Left lung (tissue), 10 donors: Measurements from ENCODE around the gene C5AR2. TPM values are rescaled to one million over a fixed set of nuclear protein-coding genes. Genes with fewer than 3 reads are reported as not detected.

Experiments used
- ATAC-seq: fragments of 200-7000 bp; cut with Tn5 transposase; one replicate; pipeline ENCODE4 v1.9.1; 2020; ENCODE audit warnings: moderate library complexity
- DNase-seq, 4 donors: peaks; one replicate each; pipeline ENCODE4 v3.0.0-alpha.2; 2013 to 2020
- H3K27ac ChIP-seq, 2 donors: fragments of 200-600 bp; sonication (generic) in 1 of 2; one replicate each; pipeline versions ENCODE4 v1.5.0 to v1.8.0; 2020 to 2021
- H3K27me3 ChIP-seq, 2 donors: fragments of 200-600 bp; sonication (generic) in 1 of 2; one replicate each; pipeline versions ENCODE4 v1.5.0 to v1.8.0; 2020 to 2021
- H3K36me3 ChIP-seq, 2 donors: fragments of 200-600 bp; sonication (generic) in 1 of 2; one replicate each; pipeline versions ENCODE4 v1.5.0 to v1.8.0; 2020 to 2021
- H3K4me1 ChIP-seq, 2 donors: fragments of 200-600 bp; one replicate each; pipeline ENCODE4 v1.8.0; 2021
- H3K4me3 ChIP-seq, 2 donors: fragments of 200-600 bp; sonication (generic) in 1 of 2; one replicate each; pipeline versions ENCODE4 v1.5.0 to v1.8.0; 2020 to 2021; ENCODE audit warnings: mild to moderate bottlenecking in 1 of 2
- H3K9me3 ChIP-seq, 2 donors: fragments of 200-600 bp; sonication (generic) in 1 of 2; one replicate each; pipeline versions ENCODE4 v1.5.0 to v1.8.0; 2020 to 2021
- intact Hi-C, 2 donors: fragments of 100-400 bp; cut with DNase I; formaldehyde crosslinking; loops; one replicate each; pipeline versions ENCODE4 v1.11.2 to v1.14.2; 2022
- polyA plus RNA-seq, 6 donors: library from polyadenylated mRNA; unstranded; fragments of 120-200 nt; gene quantifications; one replicate each; pipeline ENCODE4 v1.2.1, GENCODE V29; 2013; ENCODE audit not compliant: insufficient read length in 6 of 6
- total RNA-seq, 2 donors: library from RNA; stranded (reverse); fragmentation: NEBNext Ultra II Directional; extraction: Animal tissue kit (Norgen Biotek cat#: 25700); gene quantifications; one replicate each; pipeline ENCODE4 v1.2.1, GENCODE V29; 2021
- TF ChIP-seq, protein P1 (sequence below), 2 donors: fragments of 200-600 bp; sonication (generic) in 1 of 2; IDR thresholded peaks; one replicate each; pipeline versions ENCODE4 v1.5.0 to v1.8.0; 2021; ENCODE audit warnings: antibody characterized with exemption in 2 of 2
- donor health status: DM: no; HTN: yes; CAD: no.
- donor health status: DM: no; HTN: no; CAD: no.

C5AR2 gene
- total and polyA plus RNA-seq, 8 donors: 0.48 to 11.2 (median 0.78) TPM

DNA sequence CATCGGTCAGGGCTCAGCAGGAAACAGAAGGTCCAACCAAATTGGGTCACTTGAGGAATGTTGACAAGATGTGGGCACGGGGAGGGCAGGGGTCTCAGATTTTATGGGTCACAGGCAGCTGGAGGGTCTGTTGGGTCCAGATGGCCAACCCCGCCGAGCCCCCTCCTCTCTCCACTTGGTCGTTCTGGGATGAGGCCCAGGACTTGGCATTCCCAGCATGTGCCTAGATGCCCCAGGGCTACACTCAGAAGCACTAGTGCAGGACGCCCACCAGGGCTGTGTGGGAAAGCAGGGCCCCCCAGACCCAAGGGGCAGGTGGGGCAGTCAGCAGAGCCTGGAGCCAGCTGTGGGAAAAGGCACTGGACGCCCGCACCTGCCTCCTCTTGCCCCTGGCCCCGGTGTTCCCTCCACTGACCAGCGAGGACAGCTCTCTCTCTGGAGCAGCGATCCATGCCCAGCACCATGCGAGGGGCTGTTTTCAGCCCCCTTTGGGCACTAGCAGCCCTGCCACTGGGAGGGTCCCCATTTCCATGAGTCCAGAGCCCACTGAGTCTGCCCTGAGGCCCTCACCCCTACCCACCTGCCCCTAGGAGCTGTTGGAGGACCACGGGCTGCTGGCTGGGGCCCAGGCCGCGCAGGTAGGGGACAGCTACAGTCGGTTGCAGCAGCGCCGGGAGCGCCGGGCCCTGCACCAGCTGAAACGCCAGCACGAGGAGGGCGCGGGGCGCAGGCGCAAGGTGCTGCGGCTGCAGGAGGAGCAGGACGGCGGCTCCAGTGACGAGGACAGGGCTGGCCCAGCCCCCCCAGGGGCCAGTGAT lies 43.1 kb downstream of the C5AR2 start:
- H3K27me3 ChIP-seq: no peaks in the 10 kb centered on the region
- ATAC-seq (no peak), DNase-seq (peak in 1 of 4 donors; percentile 78)
- no peaks in the 10 kb centered on the region for H3K9me3 ChIP-seq
- H3K4me1 ChIP-seq: peaks cover 0 to 30% of the 10 kb centered on the region in 2 donors
- TF ChIP-seq, protein P1, sequence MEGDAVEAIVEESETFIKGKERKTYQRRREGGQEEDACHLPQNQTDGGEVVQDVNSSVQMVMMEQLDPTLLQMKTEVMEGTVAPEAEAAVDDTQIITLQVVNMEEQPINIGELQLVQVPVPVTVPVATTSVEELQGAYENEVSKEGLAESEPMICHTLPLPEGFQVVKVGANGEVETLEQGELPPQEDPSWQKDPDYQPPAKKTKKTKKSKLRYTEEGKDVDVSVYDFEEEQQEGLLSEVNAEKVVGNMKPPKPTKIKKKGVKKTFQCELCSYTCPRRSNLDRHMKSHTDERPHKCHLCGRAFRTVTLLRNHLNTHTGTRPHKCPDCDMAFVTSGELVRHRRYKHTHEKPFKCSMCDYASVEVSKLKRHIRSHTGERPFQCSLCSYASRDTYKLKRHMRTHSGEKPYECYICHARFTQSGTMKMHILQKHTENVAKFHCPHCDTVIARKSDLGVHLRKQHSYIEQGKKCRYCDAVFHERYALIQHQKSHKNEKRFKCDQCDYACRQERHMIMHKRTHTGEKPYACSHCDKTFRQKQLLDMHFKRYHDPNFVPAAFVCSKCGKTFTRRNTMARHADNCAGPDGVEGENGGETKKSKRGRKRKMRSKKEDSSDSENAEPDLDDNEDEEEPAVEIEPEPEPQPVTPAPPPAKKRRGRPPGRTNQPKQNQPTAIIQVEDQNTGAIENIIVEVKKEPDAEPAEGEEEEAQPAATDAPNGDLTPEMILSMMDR (IDR thresholded peaks at IDR 0.05): no peak
- peaks cover 0 to 100% of the 10 kb centered on the region in 2 donors for H3K36me3 ChIP-seq
- intact Hi-C loops: no loop called here
- no peak overlapping the region for H3K27ac ChIP-seq
- H3K4me3 ChIP-seq: no peak overlapping the region

DNA sequence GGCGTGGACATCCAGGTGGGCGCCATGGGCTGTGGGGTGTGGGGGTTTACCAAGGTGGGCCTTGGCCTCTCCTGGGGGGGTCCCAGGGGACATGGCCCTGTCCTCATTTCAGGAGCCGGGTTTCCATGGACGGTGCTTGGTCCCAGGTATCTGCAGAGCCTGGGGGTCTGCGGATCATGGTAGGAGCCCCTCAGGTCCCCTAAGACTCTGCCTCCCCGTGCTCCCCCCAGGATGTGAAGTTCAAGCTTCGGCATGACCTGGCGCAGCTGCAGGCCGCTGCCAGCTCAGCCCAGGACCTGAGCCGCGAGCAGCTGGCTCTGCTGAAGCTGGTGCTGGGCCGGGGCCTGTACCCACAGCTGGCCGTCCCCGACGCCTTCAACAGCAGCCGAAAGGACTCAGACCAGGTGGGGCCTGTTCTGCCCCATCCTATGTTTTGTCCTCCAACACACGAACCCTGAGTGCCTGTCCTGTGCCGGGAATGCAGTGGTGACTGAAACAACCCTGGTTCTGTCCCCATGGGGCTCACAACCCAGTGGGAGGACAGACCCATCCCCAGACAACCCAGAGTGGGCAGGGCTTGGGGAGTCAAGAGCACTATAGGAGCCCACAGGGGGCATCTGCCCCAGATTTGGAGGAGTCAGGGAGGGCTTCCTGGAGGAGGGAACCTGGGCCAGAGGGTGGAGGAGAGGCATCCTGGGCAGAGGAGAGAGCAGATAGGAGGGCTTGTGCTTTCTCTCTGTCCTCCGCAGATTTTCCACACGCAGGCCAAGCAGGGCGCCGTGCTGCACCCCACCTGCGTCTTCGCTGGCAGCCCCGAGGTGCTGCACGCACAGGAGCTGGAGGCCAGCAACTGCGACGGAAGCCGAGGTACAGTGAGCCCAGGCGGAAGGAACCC lies 44.0 kb downstream of the C5AR2 start:
- no peaks in the 10 kb centered on the region for H3K27me3 ChIP-seq
- peaks cover 0 to 100% of the 10 kb centered on the region in 2 donors for H3K36me3 ChIP-seq
- H3K4me3 ChIP-seq: no peak overlapping the region
- TF ChIP-seq, protein P1 (IDR thresholded peaks at IDR 0.05): no peak
- peak overlapping the region in 1 of 2 donors; percentile 8 for H3K27ac ChIP-seq
- peaks cover 0 to 23% of the 10 kb centered on the region in 2 donors for H3K4me1 ChIP-seq
- no peak for ATAC-seq
- DNase-seq: peak in 1 of 4 donors; percentile 72
- H3K9me3 ChIP-seq: no peaks in the 10 kb centered on the region
- intact Hi-C loops: no loop called here

DNA sequence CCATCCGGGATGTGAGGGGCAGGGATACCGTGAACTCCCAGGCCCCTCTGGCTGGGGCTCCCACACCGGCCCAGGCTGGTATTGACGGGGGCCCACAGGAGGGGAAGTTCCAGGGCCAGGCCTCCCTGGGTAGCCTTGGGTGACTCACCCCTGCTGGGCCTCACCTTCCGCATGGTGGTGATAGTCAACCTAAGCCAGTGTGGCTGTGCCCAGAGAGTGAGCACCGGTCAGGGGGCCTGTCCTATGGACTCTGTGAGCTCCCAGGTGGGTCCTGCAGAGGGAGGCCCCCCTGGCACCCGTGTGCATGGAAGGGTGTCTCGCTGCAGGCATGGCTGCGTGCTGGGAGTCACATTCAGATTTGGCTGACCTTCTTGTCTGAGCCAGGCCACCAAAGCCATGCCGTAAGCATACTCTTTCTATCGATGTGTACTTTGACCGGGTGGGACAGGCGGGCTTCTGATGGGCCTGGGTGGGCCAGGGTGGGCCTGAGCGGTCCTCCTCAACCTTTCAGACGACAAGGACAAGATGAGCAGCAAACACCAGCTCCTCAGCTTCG lies 44.7 kb downstream of the C5AR2 start:
- DNase-seq (peak in 1 of 4 donors; percentile 83), ATAC-seq (no peak)
- Histone ChIP-seq H3K36me3 (peaks cover 0 to 100% of the 10 kb centered on the region in 2 donors), H3K4me3 (no peak overlapping the region), H3K4me1 (peaks cover 0 to 23% of the 10 kb centered on the region in 2 donors), H3K9me3 (no peaks in the 10 kb centered on the region), H3K27ac (no peak overlapping the region), H3K27me3 (no peaks in the 10 kb centered on the region)
- TF ChIP-seq, protein P1 (IDR thresholded peaks at IDR 0.05): no peak
- intact Hi-C loops: no loop called here

GRCh38 chr19:47377208-47377701 lies 45.3 kb downstream of the C5AR2 start:
- ATAC-seq (no peak), DNase-seq (no peak)
- TF ChIP-seq, protein P1 (IDR thresholded peaks at IDR 0.05): no peak
- intact Hi-C loops: no loop called here
- Histone ChIP-seq H3K36me3 (peaks cover 0 to 100% of the 10 kb centered on the region in 2 donors), H3K9me3 (no peaks in the 10 kb centered on the region), H3K4me3 (no peak overlapping the region), H3K27ac (no peak overlapping the region), H3K27me3 (no peaks in the 10 kb centered on the region), H3K4me1 (peaks cover 0 to 23% of the 10 kb centered on the region in 2 donors)
